GM21390 (cell line): Measurements from ENCODE around the gene KIRREL1.

ENCODE experiments used
- ATAC-seq: cut with Tn5 transposase; IDR thresholded peaks from one replicate; pipeline ENCODE4 v1.9.1; 2021; ENCODE audit not compliant: unreplicated experiment

Gene KIRREL1

DNA sequence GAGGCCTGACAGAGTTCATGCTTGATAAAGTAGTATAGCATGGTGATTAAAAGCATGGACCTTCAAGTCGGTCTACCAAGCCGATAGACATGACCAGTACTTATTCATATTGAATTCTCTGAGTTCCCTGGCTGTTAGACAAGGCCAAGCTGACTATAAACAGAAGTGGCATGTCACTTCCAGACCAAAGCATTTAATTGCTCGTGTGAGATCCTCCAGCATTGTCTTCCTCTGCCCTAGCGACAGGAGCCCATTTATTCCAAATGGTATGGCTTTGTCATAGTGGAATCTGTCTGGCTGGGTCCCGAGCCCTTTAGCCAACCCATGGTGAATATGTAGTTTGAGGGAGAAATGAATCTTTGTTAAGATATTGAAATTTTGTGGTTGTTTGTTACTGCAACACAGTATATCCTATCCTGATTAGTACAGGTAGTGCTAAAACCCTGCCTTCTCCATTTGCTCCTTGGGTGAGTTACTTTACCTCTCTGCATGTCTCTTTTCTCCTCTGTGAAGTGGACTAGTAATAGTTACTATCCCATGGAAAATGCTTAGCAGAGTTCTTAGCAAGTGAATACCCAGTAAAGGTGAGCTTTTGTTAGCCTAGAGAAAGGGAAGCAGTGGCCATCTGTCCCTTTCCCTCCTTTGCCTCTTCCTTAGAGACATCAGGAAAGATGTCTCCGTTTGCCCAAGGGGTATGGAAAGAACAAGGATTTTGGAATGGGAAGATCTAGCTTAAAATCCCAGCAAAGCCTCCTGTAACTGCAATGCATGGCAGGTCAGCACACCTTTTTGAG lies 109.6 kb downstream of the KIRREL1 start:
- ATAC-seq, result no peak

DNA sequence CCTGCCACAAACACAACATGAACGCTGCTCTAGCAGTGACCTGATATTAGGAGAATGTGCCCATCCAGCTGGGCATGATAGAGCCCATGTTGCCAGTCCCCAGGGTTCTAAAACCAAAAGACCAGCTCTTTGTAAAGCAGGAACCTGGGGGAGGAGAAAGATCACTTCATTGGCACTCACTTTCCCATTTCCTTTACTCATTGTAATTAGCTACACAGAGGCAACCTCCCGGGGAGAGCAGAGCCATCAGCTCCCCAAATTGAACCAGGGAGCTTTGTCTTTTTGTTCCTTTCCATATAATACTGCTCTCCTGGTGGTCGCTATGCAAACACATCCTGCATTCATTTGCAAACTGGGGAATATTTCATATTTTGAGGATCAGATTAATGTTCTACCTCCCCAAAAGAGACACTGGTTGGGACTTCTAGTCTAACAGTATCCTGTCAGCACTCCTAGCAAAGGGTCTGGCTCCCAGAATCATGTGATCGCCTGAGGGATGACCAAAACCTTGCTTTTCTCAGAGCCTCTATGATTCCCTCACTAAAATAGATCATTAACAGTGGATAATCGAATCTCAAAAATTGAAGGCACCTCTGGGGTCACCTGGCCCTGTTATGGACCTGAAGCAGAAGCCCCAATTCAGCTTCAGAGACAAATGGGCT lies 110.5 kb downstream of the KIRREL1 start:
- no peak for ATAC-seq

GRCh38 chr1:158104891-158105290 lies 111.4 kb downstream of the KIRREL1 start:
- no peak for ATAC-seq

GRCh38 chr1:158105352-158106095 lies 112.1 kb downstream of the KIRREL1 start:
- no peak for ATAC-seq

DNA sequence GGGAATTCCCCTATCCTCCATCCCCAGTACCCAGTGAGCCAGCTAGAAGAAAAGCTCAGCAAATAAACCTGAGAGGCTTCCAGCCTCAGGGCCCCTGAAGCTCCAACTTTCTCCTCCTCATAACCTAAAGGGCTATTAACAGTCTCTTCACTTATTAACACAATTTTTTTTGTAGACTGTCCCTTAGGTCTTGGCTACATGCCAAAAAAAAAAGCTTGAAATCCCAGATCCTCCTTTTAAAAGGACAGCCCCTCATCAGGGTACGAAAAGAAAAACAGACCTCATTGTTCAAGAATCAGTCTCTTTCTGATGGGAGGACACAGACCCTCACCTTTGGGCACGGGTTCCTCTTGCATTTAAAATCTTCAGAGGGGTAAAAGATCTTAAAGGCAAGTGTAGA lies 114.5 kb downstream of the KIRREL1 start:
- ATAC-seq, result no peak

DNA sequence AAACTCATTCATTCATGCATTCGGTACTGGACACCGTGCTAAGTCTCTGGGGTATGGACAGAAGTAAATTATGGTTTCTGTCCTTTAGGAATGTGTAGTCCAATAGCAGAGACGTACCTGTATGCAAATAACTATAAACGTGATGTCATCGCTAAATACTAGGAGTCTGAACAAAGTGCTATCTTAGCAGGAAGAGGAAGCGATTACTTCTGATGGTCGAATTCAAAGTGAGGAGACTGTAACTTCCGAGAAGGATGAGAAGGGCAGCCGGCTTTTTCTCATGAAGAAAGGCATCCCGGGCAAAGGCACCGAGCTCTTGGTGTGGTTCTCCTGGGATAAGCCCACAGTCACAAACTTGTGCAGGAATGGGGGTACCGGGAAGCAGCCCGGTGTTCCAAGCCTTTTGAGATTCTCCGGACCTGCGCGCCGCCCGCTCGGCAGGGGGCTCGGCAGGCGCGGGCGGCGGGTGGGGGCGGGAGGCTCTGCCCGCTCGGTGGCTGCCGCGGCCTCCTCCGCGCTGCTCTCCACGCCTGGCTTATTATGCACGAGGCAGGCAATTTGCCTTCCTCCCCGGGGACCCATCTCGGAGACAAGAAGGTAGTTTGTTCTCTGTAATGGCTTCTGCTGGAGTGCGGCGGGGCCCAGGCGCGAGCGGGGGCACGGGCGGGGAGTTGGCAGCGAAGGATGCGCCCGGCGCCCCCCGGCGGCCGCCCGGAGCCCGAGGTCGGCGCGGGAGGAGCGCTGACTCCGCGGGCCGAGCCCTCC lies 119.7 kb downstream of the KIRREL1 start:
- no peak for ATAC-seq

GRCh38 chr1:158113759-158114127 lies 120.3 kb downstream of the KIRREL1 start:
- ATAC-seq, result no peak

GRCh38 chr1:158115126-158115525 lies 121.7 kb downstream of the KIRREL1 start:
- peak; percentile 70 for ATAC-seq

GRCh38 chr1:158116311-158117167 lies 123.1 kb downstream of the KIRREL1 start:
- no peak for ATAC-seq

DNA sequence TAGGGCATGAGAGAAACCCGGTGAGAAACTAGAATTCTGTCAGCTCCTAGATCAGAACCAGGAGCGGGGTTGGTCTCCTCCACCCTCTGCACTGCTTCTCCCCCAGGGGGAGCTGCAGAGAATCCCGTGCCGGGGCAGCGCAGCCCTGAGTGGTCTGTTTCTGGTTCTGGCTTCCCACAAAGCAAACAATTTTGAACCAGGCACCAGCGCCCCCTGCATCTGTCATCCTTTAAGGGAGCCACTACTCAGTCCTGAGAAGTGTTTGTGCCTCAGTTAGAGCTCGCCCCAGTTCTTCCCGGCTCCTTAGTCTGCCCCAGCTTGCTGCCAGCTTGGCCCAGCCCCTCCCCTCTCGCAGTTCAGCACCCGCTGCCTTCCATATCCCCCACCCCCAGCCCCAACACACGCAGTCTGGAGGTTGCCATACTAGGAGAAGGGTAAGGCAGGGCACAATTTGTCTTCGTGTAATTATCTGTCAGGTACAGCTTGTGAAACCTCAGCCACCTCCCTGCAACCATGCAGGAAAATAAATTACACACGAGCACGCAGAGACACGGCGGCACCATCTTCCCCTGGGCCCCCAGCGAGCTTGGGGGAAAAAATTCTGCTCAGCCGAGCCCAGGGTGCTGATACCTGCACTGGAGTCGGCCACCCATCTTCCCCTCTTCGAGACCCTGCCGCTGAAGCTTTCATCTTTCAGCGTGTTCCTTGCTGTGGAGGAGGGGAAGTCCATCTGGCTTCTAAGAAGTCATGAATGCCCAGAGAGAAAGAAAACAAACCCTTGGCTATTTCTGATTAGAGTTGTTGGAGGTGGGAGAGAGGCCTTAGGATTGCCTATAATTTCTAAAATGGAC lies 124.6 kb downstream of the KIRREL1 start:
- ATAC-seq, result no peak

DNA sequence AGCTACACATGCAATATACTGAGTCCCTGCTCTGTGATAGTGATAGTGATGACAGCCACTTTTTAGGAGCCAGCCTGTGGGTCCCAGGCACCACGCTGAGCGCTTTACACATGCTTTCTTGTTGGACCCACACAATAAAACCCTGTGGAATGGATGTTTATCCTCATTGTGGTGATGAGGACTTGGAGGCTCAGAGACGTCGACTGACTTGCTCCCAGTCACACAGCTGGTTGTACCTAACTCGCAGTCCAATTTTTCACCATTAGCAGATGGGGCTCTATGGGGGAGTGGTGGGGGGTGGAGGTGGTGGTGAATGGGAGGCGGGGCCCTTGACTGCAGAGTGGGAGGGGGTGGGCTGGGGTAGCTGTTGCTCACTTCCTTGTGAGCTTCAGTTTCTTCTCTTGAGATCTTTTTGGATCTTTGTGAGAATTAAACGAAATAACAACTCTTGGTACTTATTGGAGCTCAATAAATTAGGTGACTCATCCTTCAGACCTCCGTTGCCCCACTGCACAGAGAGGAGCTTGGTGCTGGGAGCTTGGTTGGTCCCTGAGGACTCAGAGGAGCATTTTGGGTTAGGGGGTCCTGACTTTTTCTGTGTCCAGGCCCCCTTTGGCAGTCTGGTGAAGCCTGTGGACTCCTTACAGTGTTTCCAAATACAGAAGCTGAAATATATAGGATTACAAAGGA lies 125.4 kb downstream of the KIRREL1 start:
- ATAC-seq, result no peak

- ATAC-seq, result no peak
Observed at GRCh38 chr1:158119976-158120653, 126.7 kb downstream of the KIRREL1 start.

- no peak for ATAC-seq
Observed at GRCh38 chr1:158121604-158122254, 128.3 kb downstream of the KIRREL1 start.

DNA sequence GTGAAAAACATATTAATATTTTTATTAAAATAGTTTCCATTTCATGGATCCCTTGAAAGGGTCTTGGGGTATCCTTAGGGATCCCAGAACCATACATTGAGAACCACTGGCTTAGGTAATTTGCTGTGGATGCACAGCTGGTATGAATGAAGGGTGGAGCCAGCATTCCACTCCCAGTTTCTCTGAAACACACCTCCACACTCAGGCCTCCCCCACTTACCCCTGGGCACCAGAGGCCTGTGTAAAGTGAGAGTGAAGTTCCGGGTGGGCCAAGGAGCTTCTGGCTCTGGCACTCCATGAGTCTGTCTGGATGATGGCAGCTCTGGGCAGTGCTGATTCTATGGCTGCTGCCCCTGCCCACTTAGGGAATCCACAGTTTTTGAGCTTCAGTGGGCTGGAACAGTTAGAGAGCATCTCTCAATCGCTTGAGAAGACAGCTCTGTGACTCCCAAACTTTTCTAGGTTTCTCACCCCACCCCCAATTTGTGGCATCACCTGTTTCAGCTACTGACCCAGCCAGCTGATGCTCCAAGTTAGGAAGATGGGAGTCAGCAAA lies 129.5 kb downstream of the KIRREL1 start:
- ATAC-seq, result no peak

GRCh38 chr1:158124034-158124433 lies 130.6 kb downstream of the KIRREL1 start:
- ATAC-seq, result no peak

- peak; percentile 83 for ATAC-seq
Observed at GRCh38 chr1:158124999-158125398, 131.6 kb downstream of the KIRREL1 start.

DNA sequence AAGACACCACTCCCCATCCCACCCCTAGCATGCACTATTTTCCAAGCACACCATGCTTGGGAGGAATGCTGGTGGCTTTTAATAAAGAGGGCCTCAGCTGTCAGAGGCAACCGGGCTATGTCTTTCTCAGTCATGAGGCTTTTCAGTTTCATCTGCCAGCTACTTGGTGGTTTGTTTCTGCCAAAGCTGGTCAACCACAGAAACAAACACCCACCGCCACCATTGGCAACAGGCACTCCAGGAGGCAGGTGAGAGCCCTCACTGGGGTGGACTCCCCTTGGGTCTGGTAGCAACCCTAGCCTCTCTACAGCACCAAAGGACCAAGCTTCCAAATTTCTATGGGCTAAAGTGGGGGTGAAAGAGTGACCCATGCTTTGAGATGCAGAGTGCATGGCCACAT lies 133.0 kb downstream of the KIRREL1 start:
- ATAC-seq, result no peak
